HepG2 (cell line): Measurements from ENCODE around the gene HSPB9.

ENCODE experiments used
- CTCF ChIP-seq: sonication (generic); formaldehyde crosslinking; IDR thresholded peaks from 2 replicates; pipeline ENCODE4 v1.5.0; 2020; ENCODE audit warnings: mild to moderate bottlenecking, missing genetic modification reagents, moderate library complexity
- MATR3 ChIP-seq: sonication (generic); formaldehyde crosslinking; IDR thresholded peaks from 2 replicates; pipeline ENCODE4 v1.4.0; 2020; ENCODE audit warnings: missing genetic modification reagents
- PTBP1 ChIP-seq: fragments of 200-400 bp; formaldehyde crosslinking; IDR thresholded peaks from 2 replicates; pipeline ENCODE4 v1.6.1; 2018; ENCODE audit warnings: low read length, low read depth; ENCODE audit not compliant: poor library complexity, severe bottlenecking

GRCh38 chr17:42088736-42089135 lies 33.9 kb upstream of the HSPB9 start:
- TF ChIP-seq CTCF = no peak
- no peak for TF ChIP-seq PTBP1
- no peak for TF ChIP-seq MATR3 (CRISPR knock-in tag)
